Measurements from ENCODE around the gene TEX11.
"Not testable (repeated sequence)": the region's sequence is repeated elsewhere in the genome, so short reads cannot be mapped to it uniquely, and the experiment has no call there.

The TEX11 gene

GRCh38 chrX:70908541-70908940 is at the start of gene TEX11:
TEX11 (minus strand) TSS chrX:70908711; CDS start chrX:70907789, 922 bp downstream.
- no peak for DNase-seq

GRCh38 chrX:70954871-70955270 is 46.4 kb upstream of the TEX11 start:
- no peak for DNase-seq

- DNase-seq, result no peak
Measured at GRCh38 chrX:70924294-70924911, 15.9 kb upstream of the TEX11 start.

GRCh38 chrX:70922774-70923473 is 14.4 kb upstream of the TEX11 start:
- DNase-seq, result no peak

GRCh38 chrX:70921709-70922352 is 13.3 kb upstream of the TEX11 start:
- no peak for DNase-seq

GRCh38 chrX:70916754-70917153 is 8.2 kb upstream of the TEX11 start:
- no peak for DNase-seq

GRCh38 chrX:70907900-70908299 is 611 bp downstream of the TEX11 start:
- DNase-seq, result no peak

- DNase-seq, result no peak
Measured at GRCh38 chrX:70901465-70901864, 7.0 kb downstream of the TEX11 start.

GRCh38 chrX:70890441-70890840 is 18.1 kb downstream of the TEX11 start:
- not testable (repeated sequence) for DNase-seq

GRCh38 chrX:70878902-70879301 is 29.6 kb downstream of the TEX11 start:
- DNase-seq, result no peak

GRCh38 chrX:70852294-70852693 is 56.2 kb downstream of the TEX11 start:
- no peak for DNase-seq

- DNase-seq, result not testable (repeated sequence)
Measured at GRCh38 chrX:70844081-70844480, 64.4 kb downstream of the TEX11 start.

- not testable (repeated sequence) for DNase-seq
Measured at GRCh38 chrX:70843620-70844019, 64.9 kb downstream of the TEX11 start.

- no peak for DNase-seq
Measured at GRCh38 chrX:70834589-70834988, 73.9 kb downstream of the TEX11 start.

- no peak for DNase-seq
Measured at GRCh38 chrX:70826715-70827114, 81.8 kb downstream of the TEX11 start.

- no peak for DNase-seq
Measured at GRCh38 chrX:70825366-70825765, 83.1 kb downstream of the TEX11 start.

GRCh38 chrX:70808942-70809940 is 99.3 kb downstream of the TEX11 start:
- no peak for DNase-seq

GRCh38 chrX:70806081-70806480 is 102.4 kb downstream of the TEX11 start:
- DNase-seq, result no peak

- not testable (repeated sequence) for DNase-seq
Measured at GRCh38 chrX:70796742-70797141, 111.8 kb downstream of the TEX11 start.

- no peak for DNase-seq
Measured at GRCh38 chrX:70774223-70774622, 134.3 kb downstream of the TEX11 start.

GRCh38 chrX:70769659-70770227 is 138.8 kb downstream of the TEX11 start:
- DNase-seq, result no peak

- DNase-seq, result no peak
Measured at GRCh38 chrX:70762285-70762684, 146.2 kb downstream of the TEX11 start.

- peak; percentile 71 for DNase-seq
Measured at GRCh38 chrX:70755850-70756249, 152.7 kb downstream of the TEX11 start.

Data from activated CD8-positive, alpha-beta memory T cell treated with anti-CD3 and anti-CD28 coated beads for 24 hours (primary cell).